Activated B cell treated with CpG ODN at 0.5 μM for 24 hours (primary cell): Measurements from ENCODE around the gene SEMA5B. TPM values are rescaled to one million over a fixed set of nuclear protein-coding genes. Genes with fewer than 3 reads are reported as not detected.

Experiments
- ATAC-seq: fragments of 200-7000 bp; cut with Tn5 transposase; one replicate; pipeline ENCODE4 v1.10.0; 2021; ENCODE audit warnings: low read depth, mild to moderate bottlenecking, moderate library complexity
- CTCF ChIA-PET: fragments of 350-600 bp; sonication (Branson Sonifier 250); formaldehyde crosslinking; loops from one replicate; lab custom pipeline; 2021; ENCODE audit warnings: antibody characterized with exemption; lab: Charles Lee
- POLR2A ChIA-PET: fragments of 350-600 bp; sonication (Branson Sonifier 250); formaldehyde crosslinking; loops from one replicate; lab custom pipeline; 2021; ENCODE audit warnings: antibody characterized with exemption; lab: Charles Lee
- DNase-seq: peaks from one replicate; pipeline ENCODE4 v3.0.0; 2022
- H3K27ac Mint-ChIP-seq: one replicate; pipeline ENCODE4 v1.8.0; 2020; ENCODE audit warnings: mixed read lengths
- H3K27me3 Mint-ChIP-seq: one replicate; pipeline ENCODE4 v1.8.0; 2021; ENCODE audit warnings: mixed read lengths
- H3K36me3 Mint-ChIP-seq: one replicate; pipeline ENCODE4 v1.8.0; 2021; ENCODE audit warnings: low read depth, mixed read lengths
- H3K4me1 Mint-ChIP-seq: one replicate; pipeline ENCODE4 v1.8.0; 2021; ENCODE audit warnings: mixed read lengths
- H3K4me3 Mint-ChIP-seq: one replicate; pipeline ENCODE4 v1.8.0; 2020; ENCODE audit warnings: mild to moderate bottlenecking, mixed read lengths
- H3K9me3 Mint-ChIP-seq: one replicate; pipeline ENCODE4 v1.8.0; 2020; ENCODE audit warnings: mixed read lengths
- CTCF ChIP-seq: fragments of 200-600 bp; IDR thresholded peaks from one replicate; pipeline ENCODE4 v1.8.0; 2022; ENCODE audit warnings: antibody characterized with exemption, mild to moderate bottlenecking
- intact Hi-C: fragments of 100-400 bp; cut with micrococcal nuclease; formaldehyde crosslinking; loops from one replicate; pipeline ENCODE4 v1.15.1; 2024
- total RNA-seq: library from RNA; stranded (reverse); gene quantifications from 2 replicates; pipeline ENCODE4 v1.2.3, GENCODE V29; 2022

SEMA5B gene
- total RNA-seq, 1 donor from 2014 or later: 1.6 TPM

DNA sequence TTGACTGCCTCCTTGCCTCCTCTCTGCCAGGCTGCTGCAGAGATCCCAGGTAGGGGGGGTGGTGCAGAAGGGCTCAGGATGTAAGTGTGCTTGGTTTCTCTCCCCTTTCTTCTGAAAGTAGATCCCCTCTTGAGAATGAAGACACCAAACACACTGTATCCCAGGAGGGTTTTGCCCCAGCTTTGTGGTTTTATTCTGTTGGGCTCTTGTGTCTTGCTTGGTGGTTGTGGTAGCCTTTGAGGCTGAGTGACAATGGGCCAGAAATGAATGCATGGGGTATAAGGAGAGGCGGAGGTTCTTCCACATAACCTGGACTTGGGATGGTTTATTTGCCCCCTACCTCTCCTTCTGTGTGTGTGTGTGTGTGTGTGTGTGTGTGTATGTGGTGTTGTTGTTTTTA is 45.0 kb upstream of the SEMA5B start:
- ATAC-seq: no peak
- H3K36me3 Mint-ChIP-seq: no peaks in the 10 kb centered on the region
- ChIA-PET CTCF (no interaction called here), POLR2A (no interaction called here)
- intact Hi-C loops: no loop called here
- peaks cover 2% of the 10 kb centered on the region for H3K27me3 Mint-ChIP-seq
- no peak for TF ChIP-seq CTCF
- no peak overlapping the region for H3K4me3 Mint-ChIP-seq
- H3K9me3 Mint-ChIP-seq: no peaks in the 10 kb centered on the region
- peaks cover 14% of the 10 kb centered on the region for H3K4me1 Mint-ChIP-seq
- no peak overlapping the region for H3K27ac Mint-ChIP-seq
- DNase-seq: no peak

- CTCF ChIA-PET: no interaction called here
Measured at GRCh38 chr3:123072152-123072551, 44.6 kb upstream of the SEMA5B start.

DNA sequence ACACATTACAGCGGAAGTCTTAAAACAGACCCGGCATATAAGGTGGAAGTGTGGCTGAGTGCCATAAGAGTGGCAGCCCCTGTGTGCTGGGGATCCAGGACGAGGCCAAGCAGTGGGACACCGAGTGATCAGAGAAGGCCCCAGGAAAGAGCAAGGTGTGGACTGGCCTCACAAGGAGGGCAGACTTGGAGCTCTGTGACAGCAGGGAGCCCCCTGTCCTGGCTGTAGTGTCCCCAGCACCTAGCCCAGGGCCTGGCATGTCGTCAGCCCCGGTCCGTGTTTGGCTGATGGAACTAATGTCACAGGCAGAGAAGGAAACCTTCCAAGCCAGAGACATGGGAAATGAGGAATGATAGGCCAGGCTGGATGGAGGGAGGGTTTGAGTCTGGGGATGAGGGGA is 44.0 kb upstream of the SEMA5B start:
- CTCF ChIA-PET: no interaction called here

More at GRCh38 chr3:123072152-123072551, 44.6 kb upstream of the SEMA5B start:
- peaks cover 14% of the 10 kb centered on the region for H3K4me1 Mint-ChIP-seq
- POLR2A ChIA-PET: no interaction called here
- no peak overlapping the region for H3K27ac Mint-ChIP-seq
- H3K9me3 Mint-ChIP-seq: no peaks in the 10 kb centered on the region
- no peak for DNase-seq
- intact Hi-C loops: no loop called here
- H3K27me3 Mint-ChIP-seq: peaks cover 2% of the 10 kb centered on the region
- no peak for ATAC-seq
- H3K36me3 Mint-ChIP-seq: no peaks in the 10 kb centered on the region
- no peak for TF ChIP-seq CTCF
- no peak overlapping the region for H3K4me3 Mint-ChIP-seq

DNA sequence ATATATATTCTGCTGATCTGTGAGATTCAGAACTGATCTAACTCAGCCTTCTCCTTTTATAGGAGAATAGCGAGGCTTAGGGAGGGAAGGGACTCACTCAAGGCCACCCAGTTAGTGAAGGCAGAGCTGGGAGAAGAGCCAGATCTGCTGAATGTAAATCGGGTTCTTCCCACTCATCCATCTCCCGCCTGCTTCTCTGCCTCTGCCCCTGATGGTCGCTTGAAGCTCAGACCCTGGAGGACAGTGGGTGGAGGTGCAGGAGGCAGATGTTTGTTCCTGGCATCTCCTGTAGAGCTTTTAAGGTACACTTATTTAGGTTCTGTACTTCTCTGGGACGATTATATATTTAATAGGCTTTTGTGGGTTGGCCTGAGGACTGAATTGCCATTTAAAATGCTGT is 43.6 kb upstream of the SEMA5B start:
- intact Hi-C loops: no loop called here
- Mint-ChIP-seq H3K9me3 (no peaks in the 10 kb centered on the region), H3K27me3 (peaks cover 2% of the 10 kb centered on the region), H3K36me3 (no peaks in the 10 kb centered on the region), H3K4me3 (no peak overlapping the region), H3K4me1 (peaks cover 18% of the 10 kb centered on the region), H3K27ac (no peak overlapping the region)
- ATAC-seq: no peak
- no peak for DNase-seq
- ChIA-PET CTCF (no interaction called here), POLR2A (no interaction called here)
- TF ChIP-seq CTCF: no peak

More for the DNA sequence above, 44.0 kb upstream of the SEMA5B start:
- POLR2A ChIA-PET: no interaction called here
- DNase-seq (no peak), ATAC-seq (no peak)
- no peak for TF ChIP-seq CTCF
- Mint-ChIP-seq H3K4me1 (peaks cover 17% of the 10 kb centered on the region), H3K4me3 (no peak overlapping the region), H3K27me3 (peaks cover 2% of the 10 kb centered on the region), H3K36me3 (no peaks in the 10 kb centered on the region), H3K9me3 (no peaks in the 10 kb centered on the region), H3K27ac (no peak overlapping the region)
- intact Hi-C loops: no loop called here

DNA sequence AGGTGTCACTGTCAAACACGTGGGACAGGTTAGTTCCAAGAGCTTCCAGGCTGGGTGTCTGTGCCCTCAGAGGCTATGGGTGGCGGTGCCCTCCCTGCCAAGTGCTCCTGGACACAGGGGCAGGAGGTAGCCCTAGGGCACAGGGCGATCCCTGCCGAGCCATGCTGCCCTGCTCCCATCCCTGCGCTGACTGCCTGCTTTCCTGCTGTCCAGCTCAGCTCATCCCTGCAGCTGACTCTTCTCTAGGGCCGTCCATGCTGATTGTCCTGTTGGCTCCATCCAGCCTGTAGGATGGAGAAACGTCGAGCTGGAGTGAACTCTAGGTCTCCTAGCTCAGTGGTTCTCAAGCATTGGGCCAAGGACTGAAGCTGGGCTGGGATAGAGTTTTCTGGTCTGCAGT is 42.9 kb upstream of the SEMA5B start:
- H3K9me3 Mint-ChIP-seq: no peaks in the 10 kb centered on the region
- ATAC-seq (no peak), DNase-seq (no peak)
- intact Hi-C loops: no loop called here
- TF ChIP-seq CTCF: no peak
- H3K27ac Mint-ChIP-seq: no peak overlapping the region
- ChIA-PET CTCF (no interaction called here), POLR2A (no interaction called here)
- no peak overlapping the region for H3K4me3 Mint-ChIP-seq
- H3K27me3 Mint-ChIP-seq: peaks cover 2% of the 10 kb centered on the region
- no peaks in the 10 kb centered on the region for H3K36me3 Mint-ChIP-seq
- H3K4me1 Mint-ChIP-seq: peaks cover 18% of the 10 kb centered on the region
